Measurements from ENCODE around the gene LPAR3. TPM values are rescaled to one million over a fixed set of nuclear protein-coding genes. Genes with fewer than 3 reads are reported as not detected.
A peak's percentile ranks its signal among the peaks of the same experiment; 100 is the strongest.

LPAR3 gene
- total RNA-seq, 1 experiment from 2014 or later = 0.91 TPM

GRCh38 chr1:84827976-84828375 is 65.0 kb downstream of the LPAR3 start:
- DNase-seq (ENCODE audit: low read depth) = no peak

GRCh38 chr1:84827555-84827954 is 65.5 kb downstream of the LPAR3 start:
- no peak for DNase-seq (ENCODE audit: low read depth)

- no peak for DNase-seq (ENCODE audit: low read depth)
Observed at GRCh38 chr1:84825161-84825560, 67.8 kb downstream of the LPAR3 start.

GRCh38 chr1:84823991-84824390 is 69.0 kb downstream of the LPAR3 start:
- no peak for DNase-seq (ENCODE audit: low read depth)

- no peak for DNase-seq (ENCODE audit: low read depth)
Observed at GRCh38 chr1:84823511-84823910, 69.5 kb downstream of the LPAR3 start.

- DNase-seq (ENCODE audit: low read depth) = no peak
Observed at GRCh38 chr1:84810343-84810742, 82.7 kb downstream of the LPAR3 start.

- no peak for DNase-seq (ENCODE audit: low read depth)
Observed at GRCh38 chr1:84809023-84809422, 84.0 kb downstream of the LPAR3 start.

GRCh38 chr1:84803604-84804003 is 89.4 kb downstream of the LPAR3 start:
- no peak for DNase-seq (ENCODE audit: low read depth)

GRCh38 chr1:84802567-84803232 is 90.3 kb downstream of the LPAR3 start:
- no peak for DNase-seq (ENCODE audit: low read depth)

- DNase-seq (ENCODE audit: low read depth) = no peak
Observed at GRCh38 chr1:84800090-84801073, 92.6 kb downstream of the LPAR3 start.

- DNase-seq (ENCODE audit: low read depth) = no peak
Observed at GRCh38 chr1:84797603-84798002, 95.4 kb downstream of the LPAR3 start.

GRCh38 chr1:84795966-84796600 is 96.9 kb downstream of the LPAR3 start:
- DNase-seq (ENCODE audit: low read depth) = no peak

- DNase-seq (ENCODE audit: low read depth) = no peak
Observed at GRCh38 chr1:84795213-84795612, 97.8 kb downstream of the LPAR3 start.

GRCh38 chr1:84792421-84792820 is 100.6 kb downstream of the LPAR3 start:
- DNase-seq (ENCODE audit: low read depth) = no peak

- DNase-seq (ENCODE audit: low read depth) = no peak
Observed at GRCh38 chr1:84789014-84789413, 104.0 kb downstream of the LPAR3 start.

- no peak for DNase-seq (ENCODE audit: low read depth)
Observed at GRCh38 chr1:84785271-84786036, 107.6 kb downstream of the LPAR3 start.

GRCh38 chr1:84782881-84783280 is 110.1 kb downstream of the LPAR3 start:
- no peak for DNase-seq (ENCODE audit: low read depth)

GRCh38 chr1:84781946-84782771 is 110.8 kb downstream of the LPAR3 start:
- peak; percentile 82 for DNase-seq (ENCODE audit: low read depth)

GRCh38 chr1:84780000-84780716 is 112.8 kb downstream of the LPAR3 start:
- peak; percentile 47 for DNase-seq (ENCODE audit: low read depth)

- DNase-seq (ENCODE audit: low read depth) = peak; percentile 76
Observed at GRCh38 chr1:84776639-84777038, 116.4 kb downstream of the LPAR3 start.

Data from Daoy (cell line).